LNCaP clone FGC (cell line): ENCODE data around the gene ATP13A3.

Source experiments
- DNase-seq: peaks from one replicate; pipeline ENCODE4 v3.0.0-alpha.2; 2011; ENCODE audit warnings: low read depth
- H3K4me3 ChIP-seq: 2 replicates; pipeline ENCODE4 v1.5.1; 2011; ENCODE audit warnings: mild to moderate bottlenecking, low read depth, low read length, control low read depth
- CTCF ChIP-seq: IDR thresholded peaks from 2 replicates; pipeline ENCODE4 v1.5.1; 2012; ENCODE audit warnings: mild to moderate bottlenecking; ENCODE audit not compliant: control insufficient read depth, insufficient read depth; ENCODE audit errors: extremely low read depth

The ATP13A3 gene

GRCh38 chr3:194369522-194370279 is 117.1 kb downstream of the ATP13A3 start, which contains the start of gene LRRC15:
Gene LRRC15 (minus strand): TSS chr3:194369743. CDS start chr3:194361043, 8,700 bp downstream.
- no peak within 1 kb of the TSS for H3K4me3 ChIP-seq
- DNase-seq = no peak
- TF ChIP-seq CTCF = peak; percentile 3; the same call in 1 of the 2 replicates

DNA sequence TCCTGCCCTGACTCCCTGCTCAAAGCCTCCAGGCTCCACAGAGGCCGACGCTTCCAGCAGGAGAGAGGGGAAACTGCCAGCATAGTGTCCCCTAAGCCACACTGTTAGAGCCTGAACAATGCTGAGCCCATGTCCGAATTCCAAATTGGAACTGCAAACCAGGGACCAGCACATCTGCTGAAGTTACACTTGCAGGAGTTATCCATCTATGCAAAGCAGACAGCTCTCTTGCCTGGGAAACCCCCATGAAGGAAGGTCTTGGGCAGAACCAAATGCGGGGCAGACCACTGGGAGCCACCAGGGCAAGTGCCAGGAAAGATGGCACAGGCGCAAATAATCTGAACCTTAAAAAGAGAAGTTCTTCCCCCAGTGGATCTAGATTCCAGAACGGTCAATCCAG is 117.9 kb downstream of the ATP13A3 start:
- no peak for TF ChIP-seq CTCF
- no peak for DNase-seq
- H3K4me3 ChIP-seq = no peak overlapping the region

DNA sequence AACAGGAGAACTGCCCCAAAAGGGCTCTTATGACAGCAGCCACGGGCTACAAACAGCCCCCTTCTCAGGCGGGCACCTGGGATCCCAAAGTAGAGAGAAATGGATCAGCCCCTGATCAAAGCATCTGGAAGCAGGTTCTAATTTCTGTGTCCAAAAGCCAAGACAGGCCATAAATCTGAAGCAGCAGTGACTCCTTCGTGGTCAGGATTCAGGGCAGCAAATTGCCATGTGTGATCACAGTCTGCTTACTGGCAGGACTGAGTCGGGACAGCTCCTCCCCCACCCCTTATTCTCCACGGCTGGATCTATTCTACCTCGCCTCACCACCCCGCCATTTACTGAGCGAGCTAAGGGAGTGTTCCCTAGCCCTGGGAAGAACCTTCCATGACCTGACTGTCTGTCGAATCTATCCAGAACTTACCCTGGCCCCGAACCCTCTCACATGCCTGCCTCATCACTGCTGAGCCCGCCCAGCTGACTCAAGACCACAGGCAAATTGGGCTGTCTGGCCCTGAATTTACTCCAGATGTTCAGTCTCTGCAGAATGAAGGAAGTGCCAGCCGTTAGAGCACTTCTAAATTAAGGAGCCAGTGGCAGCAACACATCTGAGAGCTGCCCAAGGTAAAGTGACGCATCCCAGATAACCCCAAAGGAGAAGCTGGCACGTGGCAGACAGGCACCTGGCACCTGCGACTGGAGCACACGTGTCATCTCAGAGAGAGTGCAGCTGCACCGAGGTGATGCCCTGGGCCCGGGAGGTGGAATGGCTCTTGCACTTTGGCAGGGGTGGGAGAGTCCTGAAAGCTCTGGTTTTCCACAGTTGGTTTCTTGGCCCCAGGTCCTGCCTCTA is 118.6 kb downstream of the ATP13A3 start:
- no peak for DNase-seq
- no peak overlapping the region for H3K4me3 ChIP-seq
- no peak for TF ChIP-seq CTCF

- H3K4me3 ChIP-seq = no peak overlapping the region
- DNase-seq = no peak
- no peak for TF ChIP-seq CTCF
Observed at GRCh38 chr3:194365978-194366490, 120.8 kb downstream of the ATP13A3 start.

- no peak overlapping the region for H3K4me3 ChIP-seq
- TF ChIP-seq CTCF = no peak
- no peak for DNase-seq
Observed at GRCh38 chr3:194365526-194365925, 121.3 kb downstream of the ATP13A3 start.

DNA sequence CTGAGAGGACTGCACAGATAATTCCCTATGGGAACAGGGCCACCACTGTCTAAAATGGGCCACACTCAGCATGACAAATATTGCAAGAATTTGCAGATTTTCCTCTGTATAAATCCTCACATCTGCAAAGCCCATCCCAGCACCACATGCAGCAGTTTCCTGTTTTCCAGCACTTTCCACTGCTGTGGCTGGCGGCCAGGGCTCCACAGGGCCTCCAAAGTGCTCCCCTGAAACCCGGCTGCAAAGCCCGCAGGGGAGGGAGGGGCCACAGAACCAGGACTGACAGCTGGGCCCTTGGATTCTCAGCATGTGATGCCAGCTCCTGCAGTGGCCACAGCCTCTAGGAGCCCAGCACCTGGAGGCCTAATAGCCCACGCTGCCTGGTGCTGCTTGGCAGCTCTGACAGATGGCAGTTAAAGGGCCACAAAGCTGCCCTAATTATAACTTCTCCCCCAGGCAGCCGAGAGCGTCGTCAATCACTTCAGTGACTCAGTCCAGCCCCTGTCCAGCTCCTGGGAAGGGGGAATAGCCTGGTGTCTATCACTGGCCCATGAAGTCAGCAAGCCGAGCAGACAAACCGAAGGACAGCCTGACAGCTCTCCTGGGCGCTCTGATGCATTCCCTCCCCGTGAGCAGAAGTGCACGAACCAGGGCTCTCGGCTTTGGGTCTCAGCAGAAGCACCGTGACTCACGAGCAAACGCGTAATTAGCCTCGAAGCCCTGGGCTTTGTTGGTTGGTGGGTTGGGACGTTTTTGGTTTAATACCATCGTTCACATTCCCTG is 122.0 kb downstream of the ATP13A3 start:
- TF ChIP-seq CTCF = no peak
- DNase-seq = no peak
- H3K4me3 ChIP-seq = no peak overlapping the region
